Measurements from ENCODE around the gene TBC1D3. TPM values are rescaled to one million over a fixed set of nuclear protein-coding genes. Genes with fewer than 3 reads are reported as not detected.
"Not testable (repeated sequence)": the region's sequence is repeated elsewhere in the genome, so short reads cannot be mapped to it uniquely, and the experiment has no call there.

Gene TBC1D3
- total RNA-seq (1 to 10 TPM in 3 of 5 donors, not detected in 2; 1.4 to 8.8 (median 3.1) TPM), total RNA-seq (0 to 0.05 (median 0) reads per million in 29 experiments)
- total RNA-seq (2013): not detected

DNA sequence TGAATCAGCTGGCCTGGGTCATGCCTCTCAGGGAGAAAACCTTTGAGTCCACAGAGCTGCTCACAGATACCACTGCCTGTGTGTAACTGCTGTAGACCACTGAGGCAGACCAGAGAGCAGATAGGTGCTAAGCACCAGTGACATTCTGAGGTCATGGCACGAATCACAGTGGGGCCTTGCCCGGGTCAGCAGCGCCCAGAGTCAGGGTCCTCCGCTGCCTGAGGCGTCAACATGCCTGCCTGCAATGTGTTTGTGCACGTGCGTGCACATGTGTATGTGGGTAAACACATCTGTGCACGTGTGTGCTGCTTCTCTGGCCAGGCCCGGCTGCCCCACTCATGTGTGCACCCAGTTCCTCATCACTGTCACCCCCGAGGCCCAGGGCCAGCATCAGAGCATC, at the start of gene TBC1D3:
Gene TBC1D3 (minus strand): TSS at position 101 of the 400 bp plus-strand sequence. CDS start 1,526 bp downstream, outside the sequence.
- H3K4me3 Mint-ChIP-seq; ATAC-seq (replicated peaks in 1 of 4); H3K9me3 Mint-ChIP-seq; H3K4me1 Mint-ChIP-seq; H3K9me3 ChIP-seq; H3K27ac Mint-ChIP-seq; H3K4me3 ChIP-seq (ENCODE audit: control insufficient read depth in 1 of 2, extremely low read depth in 1 of 2, low read length in 1 of 2); H3K27ac ChIP-seq (ENCODE audit: low read length); DNase-seq; CTCF ChIA-PET; H3K4me1 ChIP-seq (ENCODE audit: control insufficient read depth in 1 of 2, extremely low read depth in 1 of 2, insufficient read depth in 2 of 2, low read length in 2 of 2); H3K27me3 Mint-ChIP-seq; POLR2A ChIA-PET; H3K36me3 Mint-ChIP-seq; H3K27me3 ChIP-seq (replicated peaks in 1 of 2; ENCODE audit: control insufficient read depth in 2 of 2, extremely low read depth in 1 of 2, insufficient read depth in 2 of 2, low read length in 1 of 2); H3K36me3 ChIP-seq (ENCODE audit: control insufficient read depth in 2 of 2, extremely low read depth in 1 of 2, insufficient read depth in 1 of 2, low read length in 1 of 2): not testable (repeated sequence)
- WGBS (ENCODE audit: insufficient coverage): no CpG with 5 or more reads among the region's 10 CpGs

DNA sequence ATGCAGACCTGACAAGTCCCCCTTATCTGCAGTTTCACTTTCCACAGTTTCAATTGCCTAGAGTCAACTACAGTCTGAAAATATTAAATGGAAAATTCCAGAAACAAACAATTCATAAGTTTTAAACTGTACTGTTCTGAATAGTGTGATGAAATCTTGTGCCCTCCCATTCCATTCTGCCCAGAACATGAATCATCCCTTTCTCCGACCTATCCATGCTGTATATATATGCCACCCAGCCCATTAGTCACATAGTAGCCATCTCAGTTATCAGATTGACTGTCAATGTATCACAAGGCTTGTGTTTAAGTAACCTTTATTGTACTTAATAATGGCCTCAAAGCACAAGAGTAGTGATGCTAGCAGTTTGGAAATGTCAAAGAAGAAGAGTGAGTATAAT, 40.4 kb upstream of the TBC1D3 start:
- H3K27me3 Mint-ChIP-seq; DNase-seq; H3K36me3 ChIP-seq (ENCODE audit: control insufficient read depth in 2 of 2, extremely low read depth in 1 of 2, insufficient read depth in 1 of 2, low read length in 1 of 2); H3K27me3 ChIP-seq (replicated peaks in 1 of 2; ENCODE audit: control insufficient read depth in 2 of 2, extremely low read depth in 1 of 2, insufficient read depth in 2 of 2, low read length in 1 of 2); H3K4me1 Mint-ChIP-seq; H3K4me3 ChIP-seq (ENCODE audit: control insufficient read depth in 1 of 2, extremely low read depth in 1 of 2, low read length in 1 of 2); POLR2A ChIA-PET; H3K9me3 ChIP-seq; H3K27ac ChIP-seq (ENCODE audit: low read length); ATAC-seq (replicated peaks in 1 of 4); H3K36me3 Mint-ChIP-seq; H3K9me3 Mint-ChIP-seq; CTCF ChIA-PET; H3K4me1 ChIP-seq (ENCODE audit: control insufficient read depth in 1 of 2, extremely low read depth in 1 of 2, insufficient read depth in 2 of 2, low read length in 2 of 2); H3K27ac Mint-ChIP-seq; H3K4me3 Mint-ChIP-seq: not testable (repeated sequence)
- no CpG with 5 or more reads among the region's 1 CpG for WGBS (ENCODE audit: insufficient coverage)

DNA sequence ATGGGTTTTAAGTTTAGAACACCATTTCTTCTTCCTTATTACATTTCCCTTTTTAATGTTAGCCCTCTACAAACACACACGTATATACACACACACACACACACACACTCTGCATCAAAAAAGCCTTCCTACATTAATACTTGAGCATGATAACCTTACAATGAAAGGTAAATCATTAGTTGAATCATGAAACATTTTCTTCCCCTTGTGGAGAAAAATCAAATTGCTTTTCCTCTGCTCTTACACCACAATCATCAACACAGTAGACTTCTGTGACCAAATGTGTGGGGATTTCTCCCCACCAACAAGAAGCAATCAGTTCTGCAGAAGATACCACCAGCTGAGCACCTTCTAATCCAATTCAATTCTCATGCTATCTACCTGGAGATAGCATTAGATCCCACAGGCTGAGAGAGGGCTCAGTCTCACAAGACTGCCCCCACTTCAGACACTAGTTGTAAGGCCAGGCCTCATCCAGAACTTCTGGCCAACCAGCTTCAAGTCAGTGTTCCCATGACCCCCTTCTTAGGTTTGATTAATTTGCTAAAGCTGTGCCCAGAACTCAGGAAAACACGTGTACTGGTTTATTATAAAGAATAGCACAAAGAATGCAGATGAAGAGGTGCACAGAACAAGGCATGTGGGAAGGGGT, 33.6 kb upstream of the TBC1D3 start:
- H3K4me3 Mint-ChIP-seq; H3K9me3 Mint-ChIP-seq; H3K27ac ChIP-seq (ENCODE audit: low read length); H3K27me3 Mint-ChIP-seq; H3K27ac Mint-ChIP-seq; H3K27me3 ChIP-seq (replicated peaks in 1 of 2; ENCODE audit: control insufficient read depth in 2 of 2, extremely low read depth in 1 of 2, insufficient read depth in 2 of 2, low read length in 1 of 2); H3K9me3 ChIP-seq; H3K4me1 ChIP-seq (ENCODE audit: control insufficient read depth in 1 of 2, extremely low read depth in 1 of 2, insufficient read depth in 2 of 2, low read length in 2 of 2); H3K4me1 Mint-ChIP-seq; ATAC-seq (replicated peaks in 1 of 4); CTCF ChIA-PET; H3K36me3 Mint-ChIP-seq; H3K4me3 ChIP-seq (ENCODE audit: control insufficient read depth in 1 of 2, extremely low read depth in 1 of 2, low read length in 1 of 2); H3K36me3 ChIP-seq (ENCODE audit: control insufficient read depth in 2 of 2, extremely low read depth in 1 of 2, insufficient read depth in 1 of 2, low read length in 1 of 2); DNase-seq; POLR2A ChIA-PET: not testable (repeated sequence)
- WGBS (ENCODE audit: insufficient coverage): no CpG with 5 or more reads among the region's 2 CpGs

GRCh38 chr17:38220867-38221266, 28.5 kb upstream of the TBC1D3 start:
- H3K9me3 ChIP-seq; H3K4me1 Mint-ChIP-seq; H3K27ac Mint-ChIP-seq; H3K27me3 Mint-ChIP-seq; H3K36me3 ChIP-seq (ENCODE audit: control insufficient read depth in 2 of 2, extremely low read depth in 1 of 2, insufficient read depth in 1 of 2, low read length in 1 of 2); H3K4me3 ChIP-seq (ENCODE audit: control insufficient read depth in 1 of 2, extremely low read depth in 1 of 2, low read length in 1 of 2); DNase-seq; CTCF ChIA-PET; H3K27ac ChIP-seq (ENCODE audit: low read length); H3K4me1 ChIP-seq (ENCODE audit: control insufficient read depth in 1 of 2, extremely low read depth in 1 of 2, insufficient read depth in 2 of 2, low read length in 2 of 2); H3K9me3 Mint-ChIP-seq; POLR2A ChIA-PET; ATAC-seq (replicated peaks in 1 of 4); H3K27me3 ChIP-seq (replicated peaks in 1 of 2; ENCODE audit: control insufficient read depth in 2 of 2, extremely low read depth in 1 of 2, insufficient read depth in 2 of 2, low read length in 1 of 2); H3K4me3 Mint-ChIP-seq; H3K36me3 Mint-ChIP-seq: not testable (repeated sequence)
- no CpG with 5 or more reads among the region's 1 CpG for WGBS (ENCODE audit: insufficient coverage)

- POLR2A ChIA-PET; ATAC-seq (replicated peaks in 1 of 4); H3K27me3 ChIP-seq (replicated peaks in 1 of 2; ENCODE audit: control insufficient read depth in 2 of 2, extremely low read depth in 1 of 2, insufficient read depth in 2 of 2, low read length in 1 of 2); H3K27ac Mint-ChIP-seq; H3K4me1 ChIP-seq (ENCODE audit: control insufficient read depth in 1 of 2, extremely low read depth in 1 of 2, insufficient read depth in 2 of 2, low read length in 2 of 2); DNase-seq; H3K27me3 Mint-ChIP-seq; H3K4me1 Mint-ChIP-seq; CTCF ChIA-PET; H3K9me3 ChIP-seq; H3K4me3 Mint-ChIP-seq; H3K36me3 Mint-ChIP-seq; H3K9me3 Mint-ChIP-seq; H3K36me3 ChIP-seq (ENCODE audit: control insufficient read depth in 2 of 2, extremely low read depth in 1 of 2, insufficient read depth in 1 of 2, low read length in 1 of 2); H3K4me3 ChIP-seq (ENCODE audit: control insufficient read depth in 1 of 2, extremely low read depth in 1 of 2, low read length in 1 of 2); H3K27ac ChIP-seq (ENCODE audit: low read length): not testable (repeated sequence)
- WGBS (ENCODE audit: insufficient coverage): no CpG with 5 or more reads among the region's 2 CpGs
These were observed 7.9 kb upstream of the TBC1D3 start for GRCh38 chr17:38200271-38200670.

GRCh38 chr17:38134860-38135259, 57.5 kb downstream of the TBC1D3 start:
- H3K4me1 ChIP-seq (ENCODE audit: control insufficient read depth in 1 of 2, extremely low read depth in 1 of 2, insufficient read depth in 2 of 2, low read length in 2 of 2); POLR2A ChIA-PET; H3K4me1 Mint-ChIP-seq; ATAC-seq (replicated peaks in 1 of 4); H3K4me3 ChIP-seq (ENCODE audit: control insufficient read depth in 1 of 2, extremely low read depth in 1 of 2, low read length in 1 of 2); H3K27ac Mint-ChIP-seq; H3K36me3 Mint-ChIP-seq; H3K27me3 Mint-ChIP-seq; H3K27ac ChIP-seq (ENCODE audit: low read length); H3K9me3 Mint-ChIP-seq; H3K36me3 ChIP-seq (ENCODE audit: control insufficient read depth in 2 of 2, extremely low read depth in 1 of 2, insufficient read depth in 1 of 2, low read length in 1 of 2); H3K4me3 Mint-ChIP-seq; CTCF ChIA-PET; H3K9me3 ChIP-seq; H3K27me3 ChIP-seq (replicated peaks in 1 of 2; ENCODE audit: control insufficient read depth in 2 of 2, extremely low read depth in 1 of 2, insufficient read depth in 2 of 2, low read length in 1 of 2): not testable (repeated sequence)
- peak in 5 of 35 experiments; percentile 0 to 12 (median 0) for DNase-seq
- WGBS (ENCODE audit: insufficient coverage): no CpG with 5 or more reads among the region's 16 CpGs
